Panc1 (cell line): Measurements from ENCODE around the gene FCN2.

ENCODE experiments used
- CTCF ChIP-seq: fragments of 450-650 bp; IDR thresholded peaks from 2 replicates; pipeline ENCODE4 v1.5.1; 2017; ENCODE audit warnings: mild to moderate bottlenecking
- POLR2AphosphoS5 ChIP-seq: IDR thresholded peaks from 2 replicates; pipeline ENCODE4 v1.6.1; 2012; ENCODE audit warnings: mild to moderate bottlenecking, low read depth, low read length, moderate library complexity
- TF ChIP-seq, protein P1 (sequence below), 2 experiments: IDR thresholded peaks; 2 replicates each; pipeline ENCODE4 v1.6.1; 2011 to 2012; ENCODE audit warnings: low read depth in 2 of 2, control low read depth in 1 of 2, low read length in 1 of 2, mild to moderate bottlenecking in 1 of 2, moderate library complexity in 1 of 2; ENCODE audit not compliant: insufficient read depth in 1 of 2

DNA sequence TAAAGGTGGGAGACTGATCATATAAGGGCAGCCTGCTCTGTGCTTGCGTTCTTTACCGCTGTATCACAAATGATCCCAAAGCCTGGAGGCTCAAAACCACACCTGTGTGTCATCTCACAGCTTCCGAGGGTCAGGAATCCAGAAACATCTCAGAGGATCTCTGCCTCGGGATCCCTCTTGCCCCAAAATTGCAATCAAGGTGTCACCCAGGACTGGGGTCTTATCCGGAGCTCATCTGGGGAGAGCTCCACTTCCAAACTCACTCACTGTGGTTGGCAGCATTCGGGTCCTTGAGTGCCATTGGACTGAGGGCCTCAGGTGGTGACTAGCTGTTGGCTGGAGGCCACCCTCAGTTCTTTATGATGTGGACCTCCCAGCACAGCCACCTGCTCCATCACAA is 26.7 kb upstream of the FCN2 start:
- TF ChIP-seq CTCF (no peak), POLR2AphosphoS5 (no peak)
- TF ChIP-seq, protein P1, sequence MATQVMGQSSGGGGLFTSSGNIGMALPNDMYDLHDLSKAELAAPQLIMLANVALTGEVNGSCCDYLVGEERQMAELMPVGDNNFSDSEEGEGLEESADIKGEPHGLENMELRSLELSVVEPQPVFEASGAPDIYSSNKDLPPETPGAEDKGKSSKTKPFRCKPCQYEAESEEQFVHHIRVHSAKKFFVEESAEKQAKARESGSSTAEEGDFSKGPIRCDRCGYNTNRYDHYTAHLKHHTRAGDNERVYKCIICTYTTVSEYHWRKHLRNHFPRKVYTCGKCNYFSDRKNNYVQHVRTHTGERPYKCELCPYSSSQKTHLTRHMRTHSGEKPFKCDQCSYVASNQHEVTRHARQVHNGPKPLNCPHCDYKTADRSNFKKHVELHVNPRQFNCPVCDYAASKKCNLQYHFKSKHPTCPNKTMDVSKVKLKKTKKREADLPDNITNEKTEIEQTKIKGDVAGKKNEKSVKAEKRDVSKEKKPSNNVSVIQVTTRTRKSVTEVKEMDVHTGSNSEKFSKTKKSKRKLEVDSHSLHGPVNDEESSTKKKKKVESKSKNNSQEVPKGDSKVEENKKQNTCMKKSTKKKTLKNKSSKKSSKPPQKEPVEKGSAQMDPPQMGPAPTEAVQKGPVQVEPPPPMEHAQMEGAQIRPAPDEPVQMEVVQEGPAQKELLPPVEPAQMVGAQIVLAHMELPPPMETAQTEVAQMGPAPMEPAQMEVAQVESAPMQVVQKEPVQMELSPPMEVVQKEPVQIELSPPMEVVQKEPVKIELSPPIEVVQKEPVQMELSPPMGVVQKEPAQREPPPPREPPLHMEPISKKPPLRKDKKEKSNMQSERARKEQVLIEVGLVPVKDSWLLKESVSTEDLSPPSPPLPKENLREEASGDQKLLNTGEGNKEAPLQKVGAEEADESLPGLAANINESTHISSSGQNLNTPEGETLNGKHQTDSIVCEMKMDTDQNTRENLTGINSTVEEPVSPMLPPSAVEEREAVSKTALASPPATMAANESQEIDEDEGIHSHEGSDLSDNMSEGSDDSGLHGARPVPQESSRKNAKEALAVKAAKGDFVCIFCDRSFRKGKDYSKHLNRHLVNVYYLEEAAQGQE (IDR thresholded peaks at IDR 0.05; ENCODE audit: insufficient read depth in 1 of 2, low read depth in 2 of 2, low read length in 1 of 2): no peak
